GM12875 (cell line): ENCODE results near the gene FHIP2A.
"Not testable (repeated sequence)": the region's sequence is repeated elsewhere in the genome, so short reads cannot be mapped to it uniquely, and the experiment has no call there.

Source experiments
- H3K4me3 ChIP-seq: one replicate; pipeline ENCODE4 v1.5.1; 2011; ENCODE audit warnings: low read depth, low read length, control low read depth
- TF ChIP-seq, protein P1 (sequence below): IDR thresholded peaks from 2 replicates; pipeline ENCODE4 v1.5.1; 2011; ENCODE audit warnings: low read depth, mild to moderate bottlenecking, control low read depth, inconsistent platforms, low read length, moderate library complexity, borderline replicate concordance; ENCODE audit not compliant: insufficient read depth

FHIP2A gene, protein sequence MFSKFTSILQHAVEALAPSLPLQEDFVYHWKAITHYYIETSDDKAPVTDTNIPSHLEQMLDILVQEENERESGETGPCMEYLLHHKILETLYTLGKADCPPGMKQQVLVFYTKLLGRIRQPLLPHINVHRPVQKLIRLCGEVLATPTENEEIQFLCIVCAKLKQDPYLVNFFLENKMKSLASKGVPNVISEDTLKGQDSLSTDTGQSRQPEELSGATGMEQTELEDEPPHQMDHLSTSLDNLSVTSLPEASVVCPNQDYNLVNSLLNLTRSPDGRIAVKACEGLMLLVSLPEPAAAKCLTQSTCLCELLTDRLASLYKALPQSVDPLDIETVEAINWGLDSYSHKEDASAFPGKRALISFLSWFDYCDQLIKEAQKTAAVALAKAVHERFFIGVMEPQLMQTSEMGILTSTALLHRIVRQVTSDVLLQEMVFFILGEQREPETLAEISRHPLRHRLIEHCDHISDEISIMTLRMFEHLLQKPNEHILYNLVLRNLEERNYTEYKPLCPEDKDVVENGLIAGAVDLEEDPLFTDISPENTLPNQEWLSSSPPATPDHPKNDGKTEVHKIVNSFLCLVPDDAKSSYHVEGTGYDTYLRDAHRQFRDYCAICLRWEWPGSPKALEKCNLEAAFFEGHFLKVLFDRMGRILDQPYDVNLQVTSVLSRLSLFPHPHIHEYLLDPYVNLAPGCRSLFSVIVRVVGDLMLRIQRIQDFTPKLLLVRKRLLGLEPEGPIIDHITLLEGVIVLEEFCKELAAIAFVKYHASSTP

DNA sequence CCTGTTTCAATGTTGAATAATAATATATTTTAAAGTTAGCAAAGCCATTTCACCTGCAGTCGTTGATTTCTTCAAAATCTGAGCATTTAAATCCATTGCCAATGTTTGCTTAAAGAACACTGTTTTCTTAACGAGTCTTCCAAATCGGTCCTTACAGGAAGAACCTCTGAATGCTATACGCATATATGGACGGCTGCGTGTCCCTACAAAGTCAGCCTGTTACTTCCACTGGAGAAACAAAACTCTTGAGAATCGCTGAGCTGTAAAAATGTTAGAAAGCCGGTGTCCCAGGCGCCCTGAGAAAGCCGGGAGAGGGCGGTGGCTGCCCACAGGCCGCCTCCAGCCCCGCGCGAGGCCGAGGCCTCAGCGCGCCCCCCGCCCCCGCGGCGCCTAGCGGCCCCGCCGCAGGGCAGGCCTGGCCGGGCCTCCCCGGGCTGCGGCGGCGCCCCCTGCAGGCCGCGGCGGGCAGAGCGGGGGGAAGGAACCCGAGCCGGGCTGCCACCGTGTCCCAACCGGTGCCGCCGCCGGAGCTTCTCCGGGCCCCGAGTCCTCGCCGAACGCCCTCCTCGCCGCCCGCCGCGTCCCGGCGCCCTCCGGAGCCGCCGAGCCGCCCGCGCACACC, at the start of gene FHIP2A:
Gene FHIP2A (plus strand): TSS at position 488 of the 622 bp plus-strand sequence. CDS start 299 bp downstream, outside the sequence.
- H3K4me3 ChIP-seq = peak within 1 kb of the TSS; percentile 88
- TF ChIP-seq, protein P1, sequence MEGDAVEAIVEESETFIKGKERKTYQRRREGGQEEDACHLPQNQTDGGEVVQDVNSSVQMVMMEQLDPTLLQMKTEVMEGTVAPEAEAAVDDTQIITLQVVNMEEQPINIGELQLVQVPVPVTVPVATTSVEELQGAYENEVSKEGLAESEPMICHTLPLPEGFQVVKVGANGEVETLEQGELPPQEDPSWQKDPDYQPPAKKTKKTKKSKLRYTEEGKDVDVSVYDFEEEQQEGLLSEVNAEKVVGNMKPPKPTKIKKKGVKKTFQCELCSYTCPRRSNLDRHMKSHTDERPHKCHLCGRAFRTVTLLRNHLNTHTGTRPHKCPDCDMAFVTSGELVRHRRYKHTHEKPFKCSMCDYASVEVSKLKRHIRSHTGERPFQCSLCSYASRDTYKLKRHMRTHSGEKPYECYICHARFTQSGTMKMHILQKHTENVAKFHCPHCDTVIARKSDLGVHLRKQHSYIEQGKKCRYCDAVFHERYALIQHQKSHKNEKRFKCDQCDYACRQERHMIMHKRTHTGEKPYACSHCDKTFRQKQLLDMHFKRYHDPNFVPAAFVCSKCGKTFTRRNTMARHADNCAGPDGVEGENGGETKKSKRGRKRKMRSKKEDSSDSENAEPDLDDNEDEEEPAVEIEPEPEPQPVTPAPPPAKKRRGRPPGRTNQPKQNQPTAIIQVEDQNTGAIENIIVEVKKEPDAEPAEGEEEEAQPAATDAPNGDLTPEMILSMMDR = peak; percentile 76

DNA sequence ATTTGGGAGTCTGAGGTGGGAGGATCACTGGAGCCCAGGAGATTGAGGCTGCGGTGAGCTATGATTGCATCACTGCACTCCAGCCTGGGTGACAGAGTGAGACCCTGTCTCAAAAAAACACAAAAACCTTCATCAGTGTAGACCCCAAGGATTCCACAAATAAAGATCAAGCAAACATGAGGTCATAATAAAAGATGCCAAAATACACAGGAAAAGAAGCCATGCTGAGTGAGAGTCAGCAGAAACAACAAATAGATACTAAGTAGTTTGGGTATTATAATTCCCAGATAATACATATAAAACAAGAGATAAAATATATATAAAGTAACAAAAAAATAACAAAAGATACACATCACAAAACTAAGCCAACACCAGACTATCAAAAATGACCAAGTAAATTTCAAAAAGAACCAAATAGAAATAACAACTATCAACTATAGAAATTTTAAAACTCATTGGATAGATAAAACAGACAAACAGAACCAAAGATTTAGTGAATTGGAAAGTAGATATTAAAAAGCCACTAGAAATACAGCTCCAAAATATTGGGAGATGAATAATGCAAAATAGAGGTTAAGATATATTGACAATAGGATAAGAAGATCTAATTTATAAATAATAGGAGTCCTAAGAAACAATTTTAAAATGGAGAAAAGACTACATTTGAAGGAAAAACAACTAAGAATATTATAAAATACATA, 48.9 kb upstream of the FHIP2A start:
- TF ChIP-seq, protein P1 = no peak
- H3K4me3 ChIP-seq = no peak overlapping the region

DNA sequence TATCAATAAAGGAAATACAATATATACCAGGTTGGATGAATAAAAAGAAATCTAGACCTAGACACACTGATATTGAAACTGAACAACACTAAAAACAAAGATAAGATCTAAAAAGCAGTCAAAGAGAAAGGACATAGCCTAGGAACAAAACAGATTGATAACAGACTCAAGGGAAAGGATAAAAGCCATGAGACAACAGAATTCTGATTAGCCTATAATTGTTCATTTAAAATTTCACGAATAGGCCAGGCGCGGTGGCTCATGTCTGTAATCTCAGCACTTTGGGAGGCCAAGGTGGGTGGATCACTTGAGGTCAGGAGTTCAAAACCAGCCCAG, 48.4 kb upstream of the FHIP2A start:
- TF ChIP-seq, protein P1 = no peak
- H3K4me3 ChIP-seq = no peak overlapping the region

DNA sequence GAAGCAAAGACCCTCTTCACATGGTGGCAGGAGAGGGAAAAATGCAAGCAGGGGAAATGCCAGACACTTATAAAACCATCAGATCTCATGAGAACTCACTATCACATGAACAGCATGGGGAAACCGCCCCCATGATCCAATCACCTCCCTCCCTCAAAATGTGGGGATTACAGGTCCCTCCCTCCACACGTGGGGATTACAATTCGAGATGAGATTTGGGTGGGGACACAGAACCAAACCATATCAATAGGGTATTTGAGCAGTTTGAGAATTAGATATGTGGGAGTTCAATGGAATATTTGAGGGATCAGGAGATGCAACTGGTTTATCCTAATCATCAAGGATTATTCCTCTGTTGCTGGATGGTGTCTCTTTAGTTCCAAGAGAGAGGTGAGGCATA, 46.5 kb upstream of the FHIP2A start:
- H3K4me3 ChIP-seq = not testable (repeated sequence)

DNA sequence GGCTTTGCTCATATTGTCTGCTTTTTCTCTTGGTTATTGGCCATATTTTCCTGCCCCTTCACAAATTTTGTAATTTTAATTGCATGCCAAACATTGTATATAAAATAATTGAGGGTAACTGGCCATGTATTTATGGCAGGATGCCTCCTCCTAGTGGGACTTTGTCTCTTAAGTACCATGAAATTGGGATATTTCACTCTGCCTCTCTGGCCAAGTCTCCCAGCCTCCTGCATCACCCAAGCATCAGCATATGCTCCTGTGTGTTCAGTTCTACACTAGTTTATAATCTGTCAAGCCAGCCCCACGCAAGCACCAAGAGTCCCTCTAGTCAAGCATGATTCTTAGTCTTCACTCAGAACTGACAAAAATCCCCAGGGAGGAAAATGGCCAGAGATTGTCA, 44.2 kb upstream of the FHIP2A start:
- no peak overlapping the region for H3K4me3 ChIP-seq
- TF ChIP-seq, protein P1 = no peak

DNA sequence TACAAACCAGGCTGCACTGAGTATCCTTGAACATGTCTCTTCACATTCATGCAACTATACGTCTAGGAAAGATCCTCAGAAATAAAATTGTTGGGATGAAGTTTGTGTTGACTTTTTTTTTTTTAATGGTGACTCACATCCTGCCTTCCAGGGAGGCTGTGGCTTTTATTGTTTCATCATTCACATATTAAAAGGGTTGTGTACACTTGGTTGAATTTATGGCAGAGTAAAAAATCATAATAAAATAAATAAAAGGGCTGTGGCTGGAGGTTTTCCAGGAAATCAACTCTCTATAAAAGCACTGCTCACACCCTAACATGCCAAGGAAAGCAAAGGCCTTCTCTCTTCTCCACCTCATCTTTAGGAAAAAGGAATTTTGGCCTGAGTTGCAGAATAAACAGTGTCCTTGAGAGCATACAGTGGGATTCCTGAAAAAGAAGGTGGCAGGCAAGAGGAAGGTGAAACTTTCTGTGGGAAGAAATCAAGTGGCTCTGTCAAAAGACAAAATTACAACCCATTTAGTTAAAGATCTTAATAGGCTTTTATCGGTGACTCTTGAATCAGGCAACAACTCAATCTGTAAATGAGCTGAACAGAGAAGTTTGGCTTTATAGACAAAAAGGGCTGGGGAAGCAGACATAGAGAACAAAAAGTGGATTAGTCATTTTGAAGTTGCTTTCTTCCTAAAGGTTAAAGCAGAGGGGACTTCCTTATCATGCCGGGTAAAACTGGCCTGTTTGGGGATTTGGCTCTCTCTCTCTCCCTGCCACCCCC, 41.6 kb upstream of the FHIP2A start:
- TF ChIP-seq, protein P1 = no peak
- H3K4me3 ChIP-seq = no peak overlapping the region
